H1 (cell line): ENCODE data around the gene GALNT17.
"Not testable (repeated sequence)": the region's sequence is repeated elsewhere in the genome, so short reads cannot be mapped to it uniquely, and the experiment has no call there.

Experiments used
- BRCA1 ChIP-seq: IDR thresholded peaks from 2 replicates; pipeline ENCODE4 v1.6.1; 2012; ENCODE audit warnings: low read depth, low read length, improper control_type of control experiment
- CEBPB ChIP-seq: IDR thresholded peaks from 2 replicates; pipeline ENCODE4 v1.6.1; 2012; ENCODE audit warnings: low read depth, low read length
- CHD2 ChIP-seq: IDR thresholded peaks from 2 replicates; pipeline ENCODE4 v1.6.1; 2012; ENCODE audit warnings: low read length, improper control_type of control experiment
- CREB1 ChIP-seq: IDR thresholded peaks from 2 replicates; pipeline ENCODE4 v1.6.1; 2012; ENCODE audit warnings: inconsistent platforms
- CTCF ChIP-seq, 3 experiments: IDR thresholded peaks; 1 replicate in 2 of 3; 2 replicates in 1 of 3; pipeline versions ENCODE4 v1.5.1 to v1.6.1; 2011; ENCODE audit warnings: low read length in 3 of 3, mild to moderate bottlenecking in 3 of 3, inconsistent platforms in 2 of 3, low read depth in 1 of 3, moderate library complexity in 1 of 3; ENCODE audit not compliant: insufficient read depth in 1 of 3; ENCODE audit errors: control extremely low read depth in 1 of 3
- EP300 ChIP-seq, 2 experiments: IDR thresholded peaks; 1 replicate in 1 of 2; 2 replicates in 1 of 2; pipeline ENCODE4 v1.6.1; 2011 to 2012; ENCODE audit warnings: low read depth in 2 of 2, low read length in 2 of 2, mild to moderate bottlenecking in 2 of 2, borderline replicate concordance in 1 of 2, inconsistent platforms in 1 of 2, moderate library complexity in 1 of 2
- JUN ChIP-seq: IDR thresholded peaks from 2 replicates; pipeline ENCODE4 v1.6.1; 2011; ENCODE audit warnings: low read depth, mild to moderate bottlenecking, improper control_type of control experiment, low read length
- NRF1 ChIP-seq: IDR thresholded peaks from 2 replicates; pipeline ENCODE4 v1.6.1; 2011; ENCODE audit warnings: mild to moderate bottlenecking, low read depth, low read length, improper control_type of control experiment
- POLR2AphosphoS5 ChIP-seq: IDR thresholded peaks from 2 replicates; pipeline ENCODE4 v1.6.1; 2011; ENCODE audit warnings: low read depth, low read length
- TAF1 ChIP-seq: IDR thresholded peaks from 2 replicates; pipeline ENCODE4 v1.6.1; 2011; ENCODE audit warnings: mild to moderate bottlenecking, low read depth, low read length
- TF ChIP-seq, protein P1 (sequence below): IDR thresholded peaks from 2 replicates; pipeline ENCODE4 v1.6.1; 2011; ENCODE audit warnings: low read length, improper control_type of control experiment

GRCh38 chr7:71635849-71636248, 503.9 kb downstream of the GALNT17 start:
- not testable (repeated sequence) for TF ChIP-seq CEBPB; TAF1; POLR2AphosphoS5; CTCF (IDR thresholded peaks at IDR 0.05; ENCODE audit: control extremely low read depth in 1 of 3, insufficient read depth in 1 of 3, low read depth in 1 of 3, low read length in 3 of 3); BRCA1; JUN; NRF1; CHD2; CREB1; EP300 (IDR thresholded peaks at IDR 0.05; ENCODE audit: borderline replicate concordance in 1 of 2, low read depth in 2 of 2, low read length in 2 of 2)
- TF ChIP-seq, protein P1, sequence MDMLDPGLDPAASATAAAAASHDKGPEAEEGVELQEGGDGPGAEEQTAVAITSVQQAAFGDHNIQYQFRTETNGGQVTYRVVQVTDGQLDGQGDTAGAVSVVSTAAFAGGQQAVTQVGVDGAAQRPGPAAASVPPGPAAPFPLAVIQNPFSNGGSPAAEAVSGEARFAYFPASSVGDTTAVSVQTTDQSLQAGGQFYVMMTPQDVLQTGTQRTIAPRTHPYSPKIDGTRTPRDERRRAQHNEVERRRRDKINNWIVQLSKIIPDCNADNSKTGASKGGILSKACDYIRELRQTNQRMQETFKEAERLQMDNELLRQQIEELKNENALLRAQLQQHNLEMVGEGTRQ = not testable (repeated sequence)
